Fibroblast of mammary gland (primary cell): ENCODE data around the gene PPP2R1B.
"Not testable (repeated sequence)": the region's sequence is repeated elsewhere in the genome, so short reads cannot be mapped to it uniquely, and the experiment has no call there.

Source experiments
- DNase-seq: peaks from one replicate; pipeline ENCODE4 v3.0.0-alpha.2; 2010; ENCODE audit warnings: low read depth
- H3K4me3 ChIP-seq: 2 replicates; pipeline ENCODE4 v1.5.1; 2011; ENCODE audit warnings: low read depth, mild to moderate bottlenecking, low read length, moderate library complexity; ENCODE audit not compliant: control insufficient read depth
- CTCF ChIP-seq: conservative IDR thresholded peaks from 2 replicates; pipeline ENCODE4 v1.5.1; 2011; ENCODE audit warnings: low read depth, low read length, inconsistent platforms; ENCODE audit not compliant: control insufficient read depth, insufficient read depth

The PPP2R1B gene

GRCh38 chr11:111785886-111786412 is 19.8 kb upstream of the PPP2R1B start:
- DNase-seq = no peak
- H3K4me3 ChIP-seq = no peak overlapping the region

GRCh38 chr11:111785076-111785475 is 18.9 kb upstream of the PPP2R1B start:
- H3K4me3 ChIP-seq = no peak overlapping the region
- DNase-seq = no peak
- TF ChIP-seq CTCF = no peak

More at GRCh38 chr11:111785886-111786412, 19.8 kb upstream of the PPP2R1B start:
- TF ChIP-seq CTCF = no peak

GRCh38 chr11:111784311-111784710 is 18.1 kb upstream of the PPP2R1B start:
- not testable (repeated sequence) for DNase-seq, H3K4me3 ChIP-seq

- TF ChIP-seq CTCF = no peak
- no peak for DNase-seq
- no peak overlapping the region for H3K4me3 ChIP-seq
Measured at GRCh38 chr11:111782109-111782741, 16.0 kb upstream of the PPP2R1B start.

- no peak overlapping the region for H3K4me3 ChIP-seq
- DNase-seq = no peak
- TF ChIP-seq CTCF = no peak
Measured at GRCh38 chr11:111779118-111779517, 12.9 kb upstream of the PPP2R1B start.

GRCh38 chr11:111778047-111778558 is 11.9 kb upstream of the PPP2R1B start:
- no peak for DNase-seq
- TF ChIP-seq CTCF = no peak
- no peak overlapping the region for H3K4me3 ChIP-seq

- no peak overlapping the region for H3K4me3 ChIP-seq
- peak; percentile 82 for DNase-seq
- TF ChIP-seq CTCF = peak; percentile 81
Measured at GRCh38 chr11:111777094-111778046, 11.2 kb upstream of the PPP2R1B start.
